MCF 10A (cell line): ENCODE measurements around the gene EPN2. TPM values are rescaled to one million over a fixed set of nuclear protein-coding genes. Genes with fewer than 3 reads are reported as not detected.
A peak's percentile ranks its signal among the peaks of the same experiment; 100 is the strongest.

Experiments
- BruUV-seq: library from RNA; stranded (reverse); fragments of 400-500 nt; replicated peaks from 2 replicates; lab custom pipeline; 2021; lab: Mats Ljungman, UMichigan
- CTCF ChIA-PET: fragments of 300-600 bp; sonication (Branson Sonifier 250); formaldehyde crosslinking; extraction: SDS; loops from one replicate; lab custom pipeline; 2021; ENCODE audit warnings: antibody characterized with exemption, inconsistent platforms; lab: Yijun Ruan, JAX
- POLR2A ChIA-PET: fragments of 300-600, 350-650 bp; sonication (Branson Sonifier 250); formaldehyde crosslinking; extraction: SDS; loops from one replicate; lab custom pipeline; 2020; ENCODE audit warnings: antibody characterized with exemption, inconsistent platforms; lab: Yijun Ruan, JAX
- DNase-seq: peaks from one replicate; pipeline ENCODE4 v3.0.0-alpha.2; 2018; ENCODE audit not compliant: unreplicated experiment
- H3K27ac Mint-ChIP-seq: one replicate; pipeline ENCODE4 v1.8.0; 2022; ENCODE audit warnings: mild to moderate bottlenecking, low read depth, mixed read lengths; ENCODE audit not compliant: unreplicated experiment
- H3K27me3 Mint-ChIP-seq: one replicate; pipeline ENCODE4 v1.8.0; 2022; ENCODE audit warnings: mixed read lengths; ENCODE audit not compliant: insufficient read depth, unreplicated experiment
- H3K36me3 Mint-ChIP-seq: one replicate; pipeline ENCODE4 v1.8.0; 2022; ENCODE audit warnings: mild to moderate bottlenecking, moderate library complexity, mixed read lengths; ENCODE audit not compliant: insufficient read depth, unreplicated experiment
- H3K4me1 Mint-ChIP-seq: one replicate; pipeline ENCODE4 v1.8.0; 2022; ENCODE audit warnings: mixed read lengths; ENCODE audit not compliant: insufficient read depth, unreplicated experiment
- H3K4me3 Mint-ChIP-seq: one replicate; pipeline ENCODE4 v1.8.0; 2022; ENCODE audit warnings: mild to moderate bottlenecking, moderate library complexity, mixed read lengths; ENCODE audit not compliant: unreplicated experiment
- H3K9me3 Mint-ChIP-seq: one replicate; pipeline ENCODE4 v1.8.0; 2022; ENCODE audit warnings: mixed read lengths; ENCODE audit not compliant: unreplicated experiment
- CTCF ChIP-seq: fragments of 200-600 bp; IDR thresholded peaks from one replicate; pipeline ENCODE4 v1.8.0; 2022; ENCODE audit warnings: antibody characterized with exemption, mild to moderate bottlenecking; ENCODE audit not compliant: unreplicated experiment
- intact Hi-C: fragments of 100-400 bp; cut with micrococcal nuclease; formaldehyde crosslinking; loops from 2 replicates; pipeline ENCODE4 v1.14.1; 2022
- total RNA-seq: library from RNA; stranded (reverse); gene quantifications from 2 replicates; pipeline ENCODE4 v1.2.3, GENCODE V29; 2022

Gene EPN2
- total RNA-seq, 1 experiment from 2014 or later = 35.1 TPM

GRCh38 chr17:19317359-19318095 is 80.4 kb downstream of the EPN2 start:
- TF ChIP-seq CTCF = no peak
- Mint-ChIP-seq H3K36me3 (peaks cover 52% of the 10 kb centered on the region), H3K4me3 (no peak overlapping the region), H3K4me1 (peaks cover 10% of the 10 kb centered on the region), H3K27me3 (no peaks in the 10 kb centered on the region), H3K27ac (no peak overlapping the region), H3K9me3 (no peaks in the 10 kb centered on the region)
- no TSS peak for BruUV-seq
- CTCF ChIA-PET = interaction anchor here (0.6 kb wide), 1 partner anchor 14 kb away, joined by 3 read pairs; no protein-coding TSS in a partner anchor
- intact Hi-C loops = no loop called here
- DNase-seq = no peak
- POLR2A ChIA-PET = no interaction called here

GRCh38 chr17:19318611-19319010 is 81.4 kb downstream of the EPN2 start:
- Mint-ChIP-seq H3K4me1 (peaks cover 8% of the 10 kb centered on the region), H3K4me3 (no peak overlapping the region), H3K36me3 (peaks cover 49% of the 10 kb centered on the region), H3K9me3 (peaks cover 4% of the 10 kb centered on the region), H3K27ac (no peak overlapping the region), H3K27me3 (no peaks in the 10 kb centered on the region)
- intact Hi-C loops = no loop called here
- BruUV-seq = no TSS peak
- ChIA-PET POLR2A (no interaction called here), CTCF (no interaction called here)
- no peak for TF ChIP-seq CTCF
- DNase-seq = no peak

GRCh38 chr17:19319771-19320505 is 82.8 kb downstream of the EPN2 start:
- ChIA-PET POLR2A (no interaction called here), CTCF (no interaction called here)
- no TSS peak for BruUV-seq
- no peak for DNase-seq
- H3K27me3 Mint-ChIP-seq = no peaks in the 10 kb centered on the region
- peaks cover 46% of the 10 kb centered on the region for H3K36me3 Mint-ChIP-seq
- TF ChIP-seq CTCF = no peak
- H3K9me3 Mint-ChIP-seq = peaks cover 8% of the 10 kb centered on the region
- H3K27ac Mint-ChIP-seq = no peak overlapping the region
- H3K4me3 Mint-ChIP-seq = no peak overlapping the region
- no peaks in the 10 kb centered on the region for H3K4me1 Mint-ChIP-seq
- intact Hi-C loops = no loop called here

GRCh38 chr17:19320876-19321275 is 83.7 kb downstream of the EPN2 start:
- no peaks in the 10 kb centered on the region for H3K4me1 Mint-ChIP-seq
- H3K27me3 Mint-ChIP-seq = no peaks in the 10 kb centered on the region
- DNase-seq = no peak
- H3K9me3 Mint-ChIP-seq = peaks cover 8% of the 10 kb centered on the region
- BruUV-seq = no TSS peak
- peaks cover 37% of the 10 kb centered on the region for H3K36me3 Mint-ChIP-seq
- intact Hi-C loops = no loop called here
- H3K4me3 Mint-ChIP-seq = no peak overlapping the region
- ChIA-PET POLR2A (no interaction called here), CTCF (interaction anchor here (0.6 kb wide), 1 partner anchor 12 kb away, joined by 3 read pairs; no protein-coding TSS in a partner anchor)
- TF ChIP-seq CTCF = no peak
- H3K27ac Mint-ChIP-seq = peak overlapping the region; percentile 46
